Glomerular visceral epithelial cell (primary cell): ENCODE measurements around the gene ZRANB1.

Source experiments
- DNase-seq: peaks from one replicate; pipeline ENCODE4 v3.0.0-alpha.2; 2016; ENCODE audit errors: extremely low spot score

The ZRANB1 gene

GRCh38 chr10:125018576-125019143 lies 76.7 kb downstream of the ZRANB1 start:
- no peak for DNase-seq

- no peak for DNase-seq
Observed at GRCh38 chr10:125020386-125020785, 78.5 kb downstream of the ZRANB1 start.

DNA sequence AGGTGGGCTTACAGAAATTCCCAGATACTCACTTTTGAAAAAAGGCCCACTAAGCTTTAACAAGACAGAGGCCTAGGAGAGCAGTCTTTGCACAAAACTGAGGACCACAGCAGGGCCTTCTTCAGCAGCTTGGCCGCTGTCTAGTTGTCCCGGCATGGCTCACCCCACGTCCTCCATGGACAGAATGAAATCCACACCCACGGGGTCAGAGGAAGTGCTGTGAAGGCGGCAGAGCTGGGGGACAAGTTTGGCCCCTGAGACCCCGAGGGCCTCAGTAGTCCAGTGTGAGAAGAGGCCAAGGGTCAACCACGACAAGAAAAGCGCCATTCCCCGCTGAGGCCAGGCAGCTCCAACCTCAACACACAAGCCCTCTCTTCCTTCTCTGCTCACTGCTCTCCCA lies 78.9 kb downstream of the ZRANB1 start:
- no peak for DNase-seq

DNA sequence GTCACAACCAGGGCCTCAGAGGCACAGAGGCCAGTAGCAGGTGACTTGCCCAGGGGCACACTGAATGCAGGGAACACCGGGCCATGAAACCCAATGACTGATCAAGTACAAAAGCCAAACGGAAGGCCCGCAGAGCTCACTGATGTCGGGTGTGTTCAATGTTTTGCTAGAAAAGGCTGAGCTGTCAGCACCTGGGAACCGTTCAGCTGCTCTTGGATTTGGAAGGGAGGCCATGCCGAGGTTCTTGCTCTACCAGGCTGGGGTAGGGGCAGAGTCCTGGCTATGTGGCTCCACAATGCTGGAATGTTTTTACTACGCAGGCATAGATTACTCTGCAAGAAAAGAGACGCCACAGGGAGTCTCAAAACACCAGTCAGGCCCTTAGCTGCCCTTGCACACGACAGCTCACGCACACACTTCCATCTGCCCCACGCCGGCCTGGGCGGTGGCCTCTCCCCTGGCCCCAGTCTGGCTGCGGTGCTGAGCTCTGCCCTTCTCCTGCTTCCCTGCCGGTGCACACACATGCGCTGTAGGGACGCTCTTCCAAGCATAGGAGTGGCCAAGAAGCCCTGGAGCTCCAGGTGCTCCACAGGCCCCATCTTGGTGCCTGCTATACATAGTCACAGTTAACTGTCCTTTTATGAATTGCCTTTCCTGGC lies 79.9 kb downstream of the ZRANB1 start:
- DNase-seq = no peak

GRCh38 chr10:125022671-125023070 lies 80.7 kb downstream of the ZRANB1 start:
- no peak for DNase-seq

DNA sequence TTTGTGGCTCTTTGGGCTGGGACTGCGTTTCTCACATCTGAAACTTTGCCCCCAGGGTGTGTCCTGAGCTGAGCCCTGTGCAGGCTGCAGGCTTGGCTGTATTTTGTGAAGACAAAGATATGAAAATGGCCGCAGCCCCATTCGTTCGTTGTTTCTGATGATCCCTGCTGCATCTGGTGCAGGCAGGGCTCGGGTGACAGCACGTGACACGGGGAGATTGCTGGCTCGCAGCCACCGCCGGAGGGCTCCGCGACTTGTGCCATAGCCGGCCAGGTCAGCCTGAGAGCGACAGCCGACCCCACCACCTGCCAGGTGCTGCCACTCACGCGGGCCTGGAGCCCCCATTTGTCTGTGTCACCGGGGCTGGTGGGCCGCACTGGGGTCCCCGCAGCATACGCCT lies 81.3 kb downstream of the ZRANB1 start:
- DNase-seq = no peak

DNA sequence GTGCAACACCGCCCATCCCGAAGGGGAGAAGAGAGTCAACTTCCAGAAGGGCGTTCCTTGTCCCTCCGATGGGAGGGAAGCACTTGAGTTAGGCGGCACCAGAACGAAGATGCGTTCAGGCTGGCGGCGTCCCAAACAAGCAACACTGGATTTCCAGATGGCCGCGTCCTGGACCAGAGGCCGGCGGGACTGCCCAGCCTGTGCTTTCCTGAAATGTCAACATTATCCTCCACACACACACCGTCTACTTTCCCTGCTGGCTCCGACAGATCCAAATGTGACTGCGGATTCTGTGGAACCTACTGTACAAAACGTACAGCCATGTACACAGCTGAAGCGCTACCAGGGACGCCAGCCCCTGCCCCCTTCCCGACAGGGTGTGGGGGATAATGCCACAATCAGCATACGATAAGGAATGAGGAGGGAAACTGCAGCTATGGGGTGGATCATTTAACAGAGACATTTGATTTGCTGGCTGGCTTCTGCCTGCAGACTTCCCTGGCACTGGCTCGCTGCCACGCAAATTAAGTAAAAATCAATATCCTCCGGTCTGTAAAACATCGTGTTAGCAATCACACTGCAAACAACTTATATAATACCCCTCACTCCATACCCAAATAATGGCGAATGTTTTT lies 82.1 kb downstream of the ZRANB1 start:
- DNase-seq = no peak

DNA sequence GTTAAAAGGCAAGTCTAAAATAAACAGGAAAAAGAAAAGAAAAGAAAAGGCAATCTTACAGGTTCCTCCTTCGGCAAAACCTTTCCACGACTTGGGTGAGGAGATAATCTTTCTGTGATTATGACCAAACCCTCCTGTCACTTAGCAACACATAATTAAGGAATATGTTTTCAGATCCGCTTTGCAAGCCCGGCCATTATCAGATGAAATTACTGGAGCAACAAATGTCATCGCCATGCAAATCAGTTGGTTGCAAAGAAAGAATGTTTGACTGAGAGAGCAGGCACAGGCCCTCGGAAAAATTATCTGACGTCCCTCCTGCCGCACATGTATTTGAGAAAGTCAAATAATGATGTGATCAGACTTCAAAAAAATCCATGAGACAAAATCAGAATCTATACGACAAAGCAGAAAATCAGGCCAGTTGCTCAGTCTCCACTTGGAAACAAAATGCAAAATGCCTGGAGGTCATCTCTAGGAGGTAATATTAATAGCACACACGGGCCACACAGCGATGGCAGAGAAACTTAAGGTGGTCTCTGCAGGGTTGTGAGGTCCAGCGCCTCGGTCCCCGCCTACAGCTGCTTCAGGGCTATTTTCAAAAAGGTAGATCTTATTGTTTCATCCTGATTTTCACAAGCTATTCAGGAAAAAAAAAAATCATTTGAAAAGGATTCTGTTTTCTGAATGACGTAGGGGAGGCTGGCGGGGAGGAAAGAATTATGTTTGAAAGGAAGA lies 82.7 kb downstream of the ZRANB1 start:
- no peak for DNase-seq

GRCh38 chr10:125025341-125025740 lies 83.4 kb downstream of the ZRANB1 start:
- DNase-seq = no peak

- DNase-seq = no peak
Observed at GRCh38 chr10:125026036-125026931, 84.4 kb downstream of the ZRANB1 start.

GRCh38 chr10:125026974-125027735 lies 85.2 kb downstream of the ZRANB1 start:
- no peak for DNase-seq

DNA sequence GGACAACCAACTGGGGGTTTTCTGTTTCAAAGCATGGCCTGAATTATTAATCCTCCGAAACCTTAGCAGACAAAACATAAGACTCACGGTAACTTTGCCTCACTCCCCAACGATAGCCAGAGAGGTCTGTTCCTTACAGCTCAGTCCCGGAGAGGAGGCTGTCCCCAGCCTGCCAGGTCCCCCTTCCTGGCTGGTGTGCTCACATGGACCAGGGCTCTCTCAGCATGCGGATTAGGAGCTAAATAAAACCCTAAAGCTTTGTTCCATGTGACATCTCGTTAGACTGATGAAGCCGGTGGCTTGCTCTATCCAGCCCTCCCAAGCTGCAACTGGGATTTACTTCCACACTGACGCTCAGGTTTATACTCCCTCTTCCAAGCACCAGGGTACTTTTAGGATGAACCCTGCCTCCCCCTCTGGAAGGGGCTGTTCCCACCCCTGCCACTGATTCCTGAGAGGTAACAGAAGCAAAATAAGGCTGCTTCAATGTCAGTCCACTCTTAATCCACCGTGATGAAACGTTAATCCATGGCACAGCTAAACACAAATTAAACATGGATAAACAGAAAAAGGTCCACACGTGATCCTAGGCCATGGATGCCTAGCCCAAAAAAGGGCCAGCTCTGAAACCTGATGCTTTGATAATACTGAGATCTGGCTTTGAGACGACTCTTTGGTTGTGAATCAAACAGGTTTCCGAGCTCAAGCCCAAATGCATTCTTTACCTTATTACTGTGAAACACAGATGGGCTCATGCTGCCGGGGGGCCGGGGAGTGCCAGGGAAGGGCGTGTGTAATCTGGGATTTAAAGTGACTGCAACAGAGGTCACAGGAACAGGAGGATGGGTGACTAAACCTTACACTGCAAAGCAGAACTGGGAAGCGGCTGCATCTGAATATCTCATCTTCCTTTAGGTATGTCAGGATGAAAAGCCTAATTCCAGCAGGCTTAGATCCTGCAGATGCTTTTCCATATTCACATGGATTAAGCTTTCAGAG lies 86.2 kb downstream of the ZRANB1 start:
- DNase-seq = no peak

- no peak for DNase-seq
Observed at GRCh38 chr10:125029584-125030242, 87.8 kb downstream of the ZRANB1 start.

DNA sequence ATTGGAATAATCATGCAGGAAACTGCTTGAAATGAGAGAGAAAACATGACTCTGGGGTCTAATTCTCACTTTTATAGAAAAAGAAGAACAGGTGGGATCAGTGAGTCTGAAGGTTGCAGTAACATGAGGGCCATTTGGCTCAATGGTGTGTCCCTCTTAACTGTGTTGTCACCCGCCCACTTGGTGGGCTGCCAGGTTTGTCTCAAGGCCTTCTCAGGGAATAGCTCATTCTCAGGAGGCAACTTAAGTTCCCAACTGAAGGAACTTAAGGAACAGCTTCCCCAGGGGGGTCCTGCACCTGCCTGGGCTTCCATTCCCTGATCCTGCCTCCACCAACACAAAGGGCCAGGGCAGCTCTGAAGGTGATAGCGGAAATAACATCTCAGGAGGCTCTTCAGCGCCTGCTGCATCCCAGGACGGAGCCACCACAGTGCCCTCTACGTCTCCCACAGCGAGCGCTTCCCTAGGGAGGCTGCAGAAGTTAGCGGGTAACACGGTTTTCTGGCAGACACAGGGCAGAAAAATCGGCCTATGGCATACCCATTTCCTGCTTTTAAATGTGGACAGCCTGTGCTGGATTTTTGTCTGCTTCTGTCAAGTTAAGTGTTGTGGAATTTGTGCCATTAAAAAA lies 88.8 kb downstream of the ZRANB1 start:
- no peak for DNase-seq

- DNase-seq = no peak
Observed at GRCh38 chr10:125032474-125033020, 90.6 kb downstream of the ZRANB1 start.

DNA sequence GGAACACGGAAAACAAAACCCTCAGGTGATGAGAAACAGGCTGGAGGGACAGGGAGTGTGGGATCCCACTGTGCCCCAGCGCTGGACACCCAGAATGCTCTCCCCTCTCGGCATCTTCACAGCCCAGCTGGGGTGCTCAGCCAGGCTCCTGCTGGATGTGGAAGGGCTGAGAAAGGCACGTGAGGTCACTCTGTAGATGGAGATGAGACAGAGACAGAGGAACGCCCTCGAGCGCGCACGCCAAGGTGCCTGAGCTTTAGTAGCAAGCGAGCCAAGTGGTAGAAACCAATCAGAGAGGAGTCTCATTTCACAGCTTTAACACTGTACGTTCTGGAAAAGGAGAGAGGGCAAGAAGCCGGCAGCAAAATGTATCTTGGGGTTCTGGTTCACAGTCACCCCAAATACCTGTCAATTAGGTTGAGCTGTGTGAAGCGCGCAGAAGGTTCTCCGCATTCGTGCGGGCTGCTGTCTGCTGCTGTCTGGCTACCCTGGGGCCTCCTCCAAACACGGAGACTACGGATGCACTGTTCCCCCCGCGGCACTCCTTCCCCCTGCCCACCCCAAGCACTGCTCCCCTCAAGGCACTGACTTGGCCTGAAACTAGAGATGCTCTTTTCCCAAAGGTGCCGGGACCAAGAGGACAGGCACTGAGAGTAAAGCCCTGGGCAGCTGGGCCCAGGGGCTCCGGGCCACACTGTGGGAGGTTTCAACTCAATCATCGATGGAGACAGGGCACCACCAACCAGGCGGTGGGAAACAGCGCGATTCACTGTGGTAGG lies 91.4 kb downstream of the ZRANB1 start:
- no peak for DNase-seq

GRCh38 chr10:125034675-125035074 lies 92.8 kb downstream of the ZRANB1 start:
- DNase-seq = no peak

- peak; percentile 83 for DNase-seq
Observed at GRCh38 chr10:125035136-125035535, 93.2 kb downstream of the ZRANB1 start.
